Measurements from ENCODE around the gene CDH8.

- no peak for TF ChIP-seq CTCF (IDR thresholded peaks at IDR 0.05)
- no peak for TF ChIP-seq POLR2A (IDR thresholded peaks at IDR 0.05)
- no peak for TF ChIP-seq POLR2AphosphoS5 (IDR thresholded peaks at IDR 0.05)
Observed at GRCh38 chr16:61611847-61612491, 424.3 kb downstream of the CDH8 start.
